Mucosa of rectum (tissue), 2 donors: ENCODE measurements around the gene ANKRD37.

ENCODE experiments used
- H3K27ac ChIP-seq, 2 donors: one replicate each; pipeline ENCODE4 v1.7.0; 2013; ENCODE audit warnings: inconsistent platforms in 2 of 2, low read depth in 2 of 2, low read length in 2 of 2
- H3K27me3 ChIP-seq, 2 donors: one replicate each; pipeline ENCODE4 v1.7.0; 2013; ENCODE audit warnings: low read length in 2 of 2; ENCODE audit not compliant: control insufficient read depth in 2 of 2, insufficient read depth in 2 of 2
- H3K36me3 ChIP-seq, 2 donors: one replicate each; pipeline ENCODE4 v1.7.0; 2013; ENCODE audit warnings: low read length in 2 of 2; ENCODE audit not compliant: control insufficient read depth in 2 of 2, insufficient read depth in 2 of 2
- H3K4me1 ChIP-seq, 2 donors: one replicate each; pipeline ENCODE4 v1.7.0; 2013; ENCODE audit warnings: low read length in 2 of 2, mild to moderate bottlenecking in 1 of 2; ENCODE audit not compliant: control insufficient read depth in 2 of 2, insufficient read depth in 2 of 2
- H3K4me3 ChIP-seq, 2 donors: one replicate each; pipeline ENCODE4 v1.7.0; 2013; ENCODE audit warnings: low read length in 2 of 2
- H3K9ac ChIP-seq, 2 donors: one replicate each; pipeline ENCODE4 v1.7.0; 2013; ENCODE audit warnings: low read length in 2 of 2, low read depth in 1 of 2, mild to moderate bottlenecking in 1 of 2
- H3K9me3 ChIP-seq, 2 donors: one replicate each; pipeline ENCODE4 v1.7.0; 2013; ENCODE audit warnings: low read length in 2 of 2; ENCODE audit not compliant: control insufficient read depth in 2 of 2
- donor health status: healthy.
- donor health status: Normal muscosa, but diverticular disease.

ANKRD37 gene

GRCh38 chr4:185392156-185392555 is 4.5 kb upstream of the ANKRD37 start:
- Histone ChIP-seq H3K4me3 (no peak overlapping the region), H3K9ac (no peak overlapping the region), H3K27me3 (no peaks in the 10 kb centered on the region), H3K36me3 (no peaks in the 10 kb centered on the region), H3K9me3 (no peaks in the 10 kb centered on the region), H3K4me1 (peaks cover 0 to 2% of the 10 kb centered on the region in 2 donors), H3K27ac (no peak overlapping the region)

- Histone ChIP-seq H3K4me3 (peak overlapping the region; percentile 76 to 82), H3K27ac (no peak overlapping the region), H3K27me3 (no peaks in the 10 kb centered on the region), H3K4me1 (peaks cover 6 to 8% of the 10 kb centered on the region in 2 donors), H3K9me3 (no peaks in the 10 kb centered on the region), H3K36me3 (peaks cover 0 to 2% of the 10 kb centered on the region in 2 donors), H3K9ac (peak overlapping the region in 1 of 2 donors; percentile 97)
These were observed 1.9 kb upstream of the ANKRD37 start for GRCh38 chr4:185394568-185395237.

GRCh38 chr4:185395238-185395955 is 1.2 kb upstream of the ANKRD37 start, which contains the start of gene LRP2BP:
LRP2BP (minus strand) TSS chr4:185395924; CDS start chr4:185378186, 17,738 bp downstream.
- Histone ChIP-seq H3K4me1 (peaks cover 8 to 10% of the 10 kb centered on the region in 2 donors), H3K4me3 (peak within 1 kb of the TSS; percentile 82 to 86), H3K36me3 (peaks cover 2 to 7% of the 10 kb centered on the region in 2 donors), H3K9me3 (no peaks in the 10 kb centered on the region), H3K9ac (peak within 1 kb of the TSS; percentile 83 to 97), H3K27me3 (no peaks in the 10 kb centered on the region), H3K27ac (peak within 1 kb of the TSS; percentile 99 to 100)

GRCh38 chr4:185395956-185396723 is 501 bp upstream of the ANKRD37 start:
- H3K9ac ChIP-seq: peak overlapping the region; percentile 83 to 97
- no peaks in the 10 kb centered on the region for H3K9me3 ChIP-seq
- H3K4me3 ChIP-seq: peak overlapping the region; percentile 82 to 86
- peak overlapping the region; percentile 99 to 100 for H3K27ac ChIP-seq
- H3K4me1 ChIP-seq: peaks cover 8 to 10% of the 10 kb centered on the region in 2 donors
- H3K27me3 ChIP-seq: no peaks in the 10 kb centered on the region
- H3K36me3 ChIP-seq: peaks cover 6 to 9% of the 10 kb centered on the region in 2 donors

DNA sequence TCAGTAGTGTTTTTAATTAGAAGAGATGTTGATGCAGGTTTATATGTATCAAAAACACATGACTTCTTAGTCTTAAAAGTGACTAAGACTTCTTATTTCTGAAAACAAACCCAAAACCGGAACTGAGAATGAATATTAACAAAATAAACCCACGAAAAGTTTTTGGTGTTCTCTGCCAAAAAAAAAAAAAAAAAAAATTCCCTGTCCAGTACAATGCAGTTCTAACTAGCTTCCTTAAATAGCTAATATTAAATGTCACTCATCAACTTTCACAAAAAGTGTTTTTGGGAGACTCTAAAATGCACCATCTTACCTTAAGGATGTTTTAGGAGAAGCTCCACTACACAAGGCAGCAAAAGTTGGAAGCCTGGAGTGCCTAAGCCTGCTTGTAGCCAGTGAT is 2.0 kb downstream of the ANKRD37 start:
- H3K27ac ChIP-seq: peak overlapping the region in 1 of 2 donors; percentile 45
- peaks cover 17 to 21% of the 10 kb centered on the region in 2 donors for H3K36me3 ChIP-seq
- peaks cover 8 to 10% of the 10 kb centered on the region in 2 donors for H3K4me1 ChIP-seq
- no peak overlapping the region for H3K4me3 ChIP-seq
- H3K9me3 ChIP-seq: no peaks in the 10 kb centered on the region
- H3K27me3 ChIP-seq: no peaks in the 10 kb centered on the region
- H3K9ac ChIP-seq: no peak overlapping the region

- no peaks in the 10 kb centered on the region for H3K9me3 ChIP-seq
- H3K4me1 ChIP-seq: peaks cover 8 to 10% of the 10 kb centered on the region in 2 donors
- no peak overlapping the region for H3K9ac ChIP-seq
These were observed 2.8 kb downstream of the ANKRD37 start for GRCh38 chr4:185399466-185399865.

GRCh38 chr4:185404031-185404430 is 7.4 kb downstream of the ANKRD37 start:
- Histone ChIP-seq H3K36me3 (peaks cover 41 to 46% of the 10 kb centered on the region in 2 donors), H3K4me1 (peaks cover 5 to 12% of the 10 kb centered on the region in 2 donors), H3K4me3 (no peak overlapping the region), H3K27me3 (no peaks in the 10 kb centered on the region), H3K9ac (no peak overlapping the region), H3K27ac (no peak overlapping the region), H3K9me3 (no peaks in the 10 kb centered on the region)

More at GRCh38 chr4:185399466-185399865, 2.8 kb downstream of the ANKRD37 start:
- Histone ChIP-seq H3K4me3 (peak overlapping the region; percentile 21 to 38), H3K27me3 (no peaks in the 10 kb centered on the region), H3K36me3 (peaks cover 17 to 21% of the 10 kb centered on the region in 2 donors), H3K27ac (peak overlapping the region in 1 of 2 donors; percentile 49)

DNA sequence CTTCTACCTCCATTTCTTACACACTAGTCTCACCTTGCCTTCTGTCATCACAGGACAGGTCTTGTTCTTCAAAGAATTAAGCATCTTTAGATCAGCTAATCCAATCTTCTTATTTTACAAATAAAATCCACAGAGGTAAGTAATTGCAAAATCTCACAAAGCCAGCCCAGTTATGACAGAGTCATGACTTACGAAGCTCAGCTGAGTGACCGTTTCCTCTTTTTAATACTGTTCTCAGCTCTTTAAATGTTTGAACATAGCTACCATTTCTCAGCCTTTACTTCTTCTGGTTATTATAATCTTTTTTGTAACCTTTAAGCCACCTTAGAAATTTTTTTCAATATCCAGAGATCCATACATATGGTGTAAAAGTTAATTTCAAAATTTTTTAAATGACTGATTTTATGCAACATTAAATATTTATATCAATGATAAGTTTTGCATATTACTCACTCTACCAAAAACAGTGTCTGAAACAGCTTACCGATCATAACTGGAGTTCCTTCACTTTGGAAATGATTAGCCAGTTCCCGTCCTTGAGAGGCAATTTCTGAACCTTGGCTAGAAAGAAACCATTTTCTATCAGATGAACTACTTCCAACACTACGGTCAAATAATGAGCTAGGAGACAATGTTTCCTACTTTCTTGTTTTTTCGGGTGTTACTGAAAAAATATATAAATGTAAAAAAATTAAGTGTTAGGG is 8.8 kb downstream of the ANKRD37 start:
- H3K9ac ChIP-seq: no peak overlapping the region
- H3K4me1 ChIP-seq: peaks cover 0 to 3% of the 10 kb centered on the region in 2 donors
- no peaks in the 10 kb centered on the region for H3K27me3 ChIP-seq
- no peaks in the 10 kb centered on the region for H3K9me3 ChIP-seq
- H3K4me3 ChIP-seq: no peak overlapping the region
- H3K27ac ChIP-seq: no peak overlapping the region
- peaks cover 34 to 46% of the 10 kb centered on the region in 2 donors for H3K36me3 ChIP-seq

DNA sequence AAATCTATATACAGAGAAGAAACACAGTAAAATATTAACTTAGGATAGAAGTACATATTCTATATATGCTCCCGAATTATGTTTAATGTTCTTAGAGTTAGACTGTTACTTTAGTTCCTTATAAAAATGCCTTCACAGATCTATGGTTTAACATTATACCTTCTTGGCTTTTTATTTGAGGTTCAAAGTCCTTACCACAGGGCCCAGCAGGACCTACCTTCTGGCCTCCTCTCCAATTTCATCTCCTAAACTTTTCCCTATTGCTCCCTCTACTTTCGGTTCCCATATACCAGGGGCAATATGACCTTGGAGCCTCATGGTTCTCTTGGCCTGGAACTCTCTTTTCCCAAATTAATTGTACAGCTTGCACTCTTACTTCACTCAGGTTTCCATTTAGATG is 11.8 kb downstream of the ANKRD37 start:
- Histone ChIP-seq H3K36me3 (peaks cover 34 to 36% of the 10 kb centered on the region in 2 donors), H3K27ac (no peak overlapping the region), H3K4me3 (no peak overlapping the region), H3K27me3 (no peaks in the 10 kb centered on the region), H3K9me3 (no peaks in the 10 kb centered on the region), H3K4me1 (peaks cover 0 to 3% of the 10 kb centered on the region in 2 donors), H3K9ac (no peak overlapping the region)
